GM23338 (cell line): ENCODE results near the gene SLC32A1. TPM values are rescaled to one million over a fixed set of nuclear protein-coding genes. Genes with fewer than 3 reads are reported as not detected.

Experiments used
- ATAC-seq: fragments of 200-7000 bp; cut with Tn5 transposase; 3 replicates; pipeline ENCODE4 v1.9.1; 2020
- DNase-seq: peaks from one replicate; pipeline ENCODE4 v3.0.0-alpha.2; 2015; ENCODE audit warnings: low spot score
- H2AFZ ChIP-seq: fragments of 200-600 bp; sonication (generic); 2 replicates; pipeline ENCODE4 v1.8.0; 2016; ENCODE audit warnings: antibody characterized with exemption, mild to moderate bottlenecking, moderate library complexity
- H3F3A ChIP-seq: fragments of 200-600 bp; sonication (generic); replicated peaks from 2 replicates; pipeline ENCODE4 v1.8.0; 2017; ENCODE audit warnings: antibody characterized with exemption, mixed run types, low read depth
- H3K27ac ChIP-seq: fragments of 200-600 bp; sonication (generic); 2 replicates; pipeline ENCODE4 v1.6.1; 2016; ENCODE audit warnings: low read depth
- H3K27me3 ChIP-seq: fragments of 200-600 bp; sonication (generic); 2 replicates; pipeline ENCODE4 v1.8.0; 2016; ENCODE audit warnings: mild to moderate bottlenecking, mixed run types, moderate library complexity; ENCODE audit not compliant: insufficient read depth
- H3K36me3 ChIP-seq: fragments of 200-600 bp; sonication (generic); 2 replicates; pipeline ENCODE4 v1.8.0; 2016; ENCODE audit warnings: mild to moderate bottlenecking; ENCODE audit not compliant: insufficient read depth
- H3K4me1 ChIP-seq: fragments of 200-600 bp; sonication (generic); 2 replicates; pipeline ENCODE4 v1.8.0; 2016; ENCODE audit warnings: mild to moderate bottlenecking, moderate library complexity; ENCODE audit not compliant: insufficient read depth
- H3K4me2 ChIP-seq: fragments of 200-600 bp; sonication (generic); 2 replicates; pipeline ENCODE4 v1.7.1; 2017; ENCODE audit warnings: mixed run types
- H3K4me3 ChIP-seq: fragments of 200-600 bp; sonication (generic); 2 replicates; pipeline ENCODE4 v1.6.1; 2016; ENCODE audit warnings: mixed run types
- H3K79me2 ChIP-seq: fragments of 200-600 bp; sonication (generic); replicated peaks from 2 replicates; pipeline ENCODE4 v1.8.0; 2017; ENCODE audit warnings: mild to moderate bottlenecking; ENCODE audit not compliant: insufficient read depth
- H3K9me2 ChIP-seq: fragments of 200-600 bp; sonication (generic); 2 replicates; pipeline ENCODE4 v1.8.0; 2017; ENCODE audit not compliant: insufficient read depth
- H4K20me1 ChIP-seq: fragments of 200-600 bp; sonication (generic); replicated peaks from 2 replicates; pipeline ENCODE4 v1.8.0; 2017; ENCODE audit warnings: mild to moderate bottlenecking; ENCODE audit not compliant: insufficient read depth
- H3K27ac Mint-ChIP-seq: 2 replicates; pipeline ENCODE4 v1.8.0; 2020; ENCODE audit warnings: inconsistent platforms, mild to moderate bottlenecking, moderate library complexity, mixed read lengths
- H3K27me3 Mint-ChIP-seq: 3 replicates; pipeline ENCODE4 v1.8.0; 2022; ENCODE audit warnings: low read depth, mild to moderate bottlenecking, moderate library complexity, mixed read lengths, inconsistent platforms; ENCODE audit not compliant: insufficient read depth, poor library complexity
- H3K36me3 Mint-ChIP-seq: 3 replicates; pipeline ENCODE4 v1.8.0; 2021; ENCODE audit warnings: low read depth, mild to moderate bottlenecking, inconsistent platforms, moderate library complexity, mixed read lengths
- H3K4me1 Mint-ChIP-seq: 3 replicates; pipeline ENCODE4 v1.8.0; 2020; ENCODE audit warnings: mild to moderate bottlenecking, inconsistent platforms, mixed read lengths
- H3K4me3 Mint-ChIP-seq: 3 replicates; pipeline ENCODE4 v1.8.0; 2021; ENCODE audit warnings: moderate library complexity, mild to moderate bottlenecking, inconsistent platforms, mixed read lengths
- H3K9me3 Mint-ChIP-seq: 3 replicates; pipeline ENCODE4 v1.8.0; 2020; ENCODE audit warnings: moderate library complexity, mild to moderate bottlenecking, inconsistent platforms, mixed read lengths
- ETS1 ChIP-seq: IDR thresholded peaks from 2 replicates; pipeline ENCODE4 v1.6.1; 2016; ENCODE audit warnings: antibody characterized with exemption
- EZH2 ChIP-seq: fragments of 200-600 bp; sonication (generic); IDR thresholded peaks from one replicate; pipeline ENCODE4 v1.8.0; 2017; ENCODE audit warnings: antibody characterized with exemption, mild to moderate bottlenecking, low read depth; ENCODE audit not compliant: unreplicated experiment
- EZH2phosphoT487 ChIP-seq: fragments of 200-600 bp; sonication (generic); IDR thresholded peaks from one replicate; pipeline ENCODE4 v1.8.1; 2018; ENCODE audit warnings: antibody characterized with exemption; ENCODE audit not compliant: unreplicated experiment
- JUNB ChIP-seq: IDR thresholded peaks from one replicate; pipeline ENCODE4 v1.6.1; 2016; ENCODE audit warnings: antibody characterized with exemption; ENCODE audit not compliant: unreplicated experiment
- POLR2AphosphoS5 ChIP-seq: IDR thresholded peaks from 2 replicates; pipeline ENCODE4 v1.6.1; 2016; ENCODE audit warnings: antibody characterized with exemption, low read depth
- STAT1 ChIP-seq: IDR thresholded peaks from one replicate; pipeline ENCODE4 v1.6.1; 2016; ENCODE audit warnings: antibody characterized with exemption; ENCODE audit not compliant: unreplicated experiment
- ZNF462 ChIP-seq: fragments of 250-450 bp; sonication (Bioruptor Pico); IDR thresholded peaks from 2 replicates; pipeline ENCODE4 v1.5.0; 2020; ENCODE audit warnings: mild to moderate bottlenecking, moderate library complexity
- polyA plus RNA-seq: library from polyadenylated mRNA; unstranded; fragments of >200 nt; fragmentation: Nextera tagmentation; extraction: Ambion mirVana; gene quantifications from 2 replicates; pipeline ENCODE4 v1.2.1, GENCODE V29; 2016
- total RNA-seq: library from RNA; depleted of rRNA; stranded (reverse); fragments of >200 nt; shearing (Covaris generic); gene quantifications from 2 replicates; pipeline ENCODE4 v1.2.3, GENCODE V29; 2014
- TF ChIP-seq, protein P1 (sequence below), 2 experiments: fragments of 200-600 bp in 1 of 2; sonication (generic) in 1 of 2; conservative IDR thresholded peaks; 2 replicates each; pipeline versions ENCODE4 v1.5.1 to v1.6.1; 2016 to 2017; ENCODE audit warnings: antibody characterized with exemption in 2 of 2, low read depth in 2 of 2, mild to moderate bottlenecking in 2 of 2, moderate library complexity in 1 of 2

The SLC32A1 gene
- total and polyA plus RNA-seq, 2 experiments from 2014 or later, result 0.87 TPM; not detected in 1

DNA sequence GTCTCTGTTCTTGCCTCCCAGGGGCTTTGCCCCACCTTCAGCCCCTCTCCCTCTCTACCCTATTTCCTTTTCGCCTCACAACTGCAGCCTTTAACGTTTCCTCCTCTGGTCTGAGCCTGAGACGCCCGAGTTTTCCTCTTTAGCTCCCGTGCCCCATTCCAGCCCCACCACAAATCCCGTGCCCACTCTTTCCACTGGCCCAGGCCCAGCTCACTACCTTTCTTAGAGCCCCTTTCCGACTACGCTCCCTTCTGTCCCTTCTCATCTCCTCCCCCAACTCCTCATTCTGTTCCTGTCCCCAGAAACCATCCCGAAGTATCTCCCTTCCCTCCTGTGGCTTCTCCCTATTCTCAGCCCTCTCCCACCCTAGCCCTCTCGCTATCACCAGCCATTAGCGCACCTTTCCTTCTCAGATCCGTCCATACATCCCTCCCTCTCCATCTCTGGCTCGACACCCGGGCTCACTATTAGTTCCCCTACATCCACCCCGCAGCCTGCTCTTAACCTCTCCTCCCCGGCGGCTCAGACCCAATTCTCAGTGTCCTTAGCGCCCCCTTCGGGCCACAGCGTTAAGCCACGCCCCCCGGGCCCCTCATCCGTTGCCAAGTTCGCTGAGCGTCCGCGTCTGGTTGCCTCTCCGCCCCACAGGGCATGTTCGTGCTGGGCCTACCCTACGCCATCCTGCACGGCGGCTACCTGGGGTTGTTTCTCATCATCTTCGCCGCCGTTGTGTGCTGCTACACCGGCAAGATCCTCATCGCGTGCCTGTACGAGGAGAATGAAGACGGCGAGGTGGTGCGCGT lies 2.7 kb downstream of the SLC32A1 start:
- Mint-ChIP-seq H3K4me3 (peak overlapping the region; percentile 74), H3K27me3 (peaks cover 98% of the 10 kb centered on the region), H3K4me1 (peaks cover 60% of the 10 kb centered on the region), H3K9me3 (peaks cover 13% of the 10 kb centered on the region), H3K27ac (no peak overlapping the region), H3K36me3 (no peaks in the 10 kb centered on the region; the same call in 2 of the 3 replicates)
- H3K36me3 ChIP-seq, result no peaks in the 10 kb centered on the region
- H3F3A ChIP-seq, result peaks cover 16% of the 10 kb centered on the region
- peaks cover 5% of the 10 kb centered on the region; the same call in 1 of the 2 replicates for H4K20me1 ChIP-seq
- DNase-seq (peak; percentile 98), ATAC-seq (peak; percentile 15)
- H3K79me2 ChIP-seq, result no peaks in the 10 kb centered on the region
- peaks cover 52% of the 10 kb centered on the region for H3K4me1 ChIP-seq
- no peak overlapping the region for H3K27ac ChIP-seq
- H3K27me3 ChIP-seq, result peaks cover 99% of the 10 kb centered on the region
- no peaks in the 10 kb centered on the region for H3K9me2 ChIP-seq
- TF ChIP-seq POLR2AphosphoS5 (0 out of 2 replicates have a peak, but pooled peaks have one; percentile 23), JUNB (no peak), EZH2 (peak; percentile 70), ZNF462 (CRISPR knock-in tag) (no peak), EZH2phosphoT487 (no peak), STAT1 (no peak), ETS1 (no peak)
- TF ChIP-seq, protein P1, sequence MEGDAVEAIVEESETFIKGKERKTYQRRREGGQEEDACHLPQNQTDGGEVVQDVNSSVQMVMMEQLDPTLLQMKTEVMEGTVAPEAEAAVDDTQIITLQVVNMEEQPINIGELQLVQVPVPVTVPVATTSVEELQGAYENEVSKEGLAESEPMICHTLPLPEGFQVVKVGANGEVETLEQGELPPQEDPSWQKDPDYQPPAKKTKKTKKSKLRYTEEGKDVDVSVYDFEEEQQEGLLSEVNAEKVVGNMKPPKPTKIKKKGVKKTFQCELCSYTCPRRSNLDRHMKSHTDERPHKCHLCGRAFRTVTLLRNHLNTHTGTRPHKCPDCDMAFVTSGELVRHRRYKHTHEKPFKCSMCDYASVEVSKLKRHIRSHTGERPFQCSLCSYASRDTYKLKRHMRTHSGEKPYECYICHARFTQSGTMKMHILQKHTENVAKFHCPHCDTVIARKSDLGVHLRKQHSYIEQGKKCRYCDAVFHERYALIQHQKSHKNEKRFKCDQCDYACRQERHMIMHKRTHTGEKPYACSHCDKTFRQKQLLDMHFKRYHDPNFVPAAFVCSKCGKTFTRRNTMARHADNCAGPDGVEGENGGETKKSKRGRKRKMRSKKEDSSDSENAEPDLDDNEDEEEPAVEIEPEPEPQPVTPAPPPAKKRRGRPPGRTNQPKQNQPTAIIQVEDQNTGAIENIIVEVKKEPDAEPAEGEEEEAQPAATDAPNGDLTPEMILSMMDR (conservative IDR thresholded peaks at IDR 0.05; ENCODE audit: low read depth in 2 of 2), result peak; percentile 75 to 81
- H2AFZ ChIP-seq, result peak overlapping the region; percentile 98
- H3K4me3 ChIP-seq, result peak overlapping the region; percentile 61
- H3K4me2 ChIP-seq, result peak overlapping the region; percentile 83
